BJ (cell line): ENCODE results near the gene LRRK2. TPM values are rescaled to one million over a fixed set of nuclear protein-coding genes. Genes with fewer than 3 reads are reported as not detected.

ENCODE experiments used
- CTCF ChIA-PET: fragments of 350-600 bp; formaldehyde crosslinking; extraction: SDS; loops from one replicate; lab custom pipeline; 2021; ENCODE audit warnings: antibody characterized with exemption, inconsistent platforms; lab: Yijun Ruan, JAX
- POLR2A ChIA-PET: fragments of 300-600 bp; sonication (Branson Sonifier 250); formaldehyde crosslinking; extraction: SDS; loops from one replicate; lab custom pipeline; 2021; ENCODE audit warnings: antibody characterized with exemption; lab: Charles Lee
- DNase-seq: peaks from one replicate; pipeline ENCODE4 v3.0.0-alpha.2; 2011; ENCODE audit warnings: low read depth
- H3K27me3 ChIP-seq: 2 replicates; pipeline ENCODE4 v1.6.0; 2011; ENCODE audit warnings: low read length; ENCODE audit not compliant: control insufficient read depth, insufficient read depth
- H3K36me3 ChIP-seq: 2 replicates; pipeline ENCODE4 v1.5.1; 2011; ENCODE audit warnings: low read length; ENCODE audit not compliant: control insufficient read depth, insufficient read depth
- H3K4me3 ChIP-seq: 2 replicates; pipeline ENCODE4 v1.5.1; 2011; ENCODE audit warnings: low read depth, mild to moderate bottlenecking, control low read depth, low read length
- polyA plus RNA-seq: library from polyadenylated mRNA; depleted of rRNA; stranded (reverse); fragments of >200 nt; gene quantifications from 2 replicates; pipeline ENCODE4 v1.2.3, GENCODE V29; 2011
- TF ChIP-seq, protein P1 (sequence below): IDR thresholded peaks from 2 replicates; pipeline ENCODE4 v1.5.1; 2011; ENCODE audit warnings: low read depth, mild to moderate bottlenecking, control low read depth, inconsistent platforms, low read length, moderate library complexity; ENCODE audit not compliant: insufficient read depth

The LRRK2 gene
- polyA plus RNA-seq, 1 experiment: 1.5 TPM

DNA sequence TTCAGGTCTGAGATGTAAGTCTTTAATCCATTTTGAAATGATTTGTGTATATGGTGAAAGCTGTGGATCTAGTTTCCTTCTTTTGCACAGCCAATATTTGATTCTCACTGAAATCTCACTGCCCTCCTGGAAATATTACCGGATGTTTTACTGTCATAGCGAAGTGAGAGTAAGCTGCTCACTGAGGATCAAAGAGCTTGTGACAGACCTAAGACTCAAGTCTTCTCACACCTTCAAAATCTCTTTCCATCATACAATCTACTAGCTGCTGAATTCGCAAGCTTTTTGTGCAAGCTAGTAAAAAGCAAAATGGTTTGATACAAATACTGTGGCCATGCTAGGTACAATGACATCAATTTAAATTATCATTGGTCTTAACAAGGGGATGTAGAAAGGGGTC lies 3.9 kb downstream of the LRRK2 start:
- no peak overlapping the region for H3K4me3 ChIP-seq
- ChIA-PET CTCF (interaction anchor here (1.9 kb wide), 1 partner anchor 9 kb away, joined by 5 read pairs; no protein-coding TSS in a partner anchor), POLR2A (no interaction called here)
- TF ChIP-seq, protein P1, sequence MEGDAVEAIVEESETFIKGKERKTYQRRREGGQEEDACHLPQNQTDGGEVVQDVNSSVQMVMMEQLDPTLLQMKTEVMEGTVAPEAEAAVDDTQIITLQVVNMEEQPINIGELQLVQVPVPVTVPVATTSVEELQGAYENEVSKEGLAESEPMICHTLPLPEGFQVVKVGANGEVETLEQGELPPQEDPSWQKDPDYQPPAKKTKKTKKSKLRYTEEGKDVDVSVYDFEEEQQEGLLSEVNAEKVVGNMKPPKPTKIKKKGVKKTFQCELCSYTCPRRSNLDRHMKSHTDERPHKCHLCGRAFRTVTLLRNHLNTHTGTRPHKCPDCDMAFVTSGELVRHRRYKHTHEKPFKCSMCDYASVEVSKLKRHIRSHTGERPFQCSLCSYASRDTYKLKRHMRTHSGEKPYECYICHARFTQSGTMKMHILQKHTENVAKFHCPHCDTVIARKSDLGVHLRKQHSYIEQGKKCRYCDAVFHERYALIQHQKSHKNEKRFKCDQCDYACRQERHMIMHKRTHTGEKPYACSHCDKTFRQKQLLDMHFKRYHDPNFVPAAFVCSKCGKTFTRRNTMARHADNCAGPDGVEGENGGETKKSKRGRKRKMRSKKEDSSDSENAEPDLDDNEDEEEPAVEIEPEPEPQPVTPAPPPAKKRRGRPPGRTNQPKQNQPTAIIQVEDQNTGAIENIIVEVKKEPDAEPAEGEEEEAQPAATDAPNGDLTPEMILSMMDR: no peak
- no peaks in the 10 kb centered on the region for H3K36me3 ChIP-seq
- DNase-seq: no peak
- no peaks in the 10 kb centered on the region for H3K27me3 ChIP-seq

DNA sequence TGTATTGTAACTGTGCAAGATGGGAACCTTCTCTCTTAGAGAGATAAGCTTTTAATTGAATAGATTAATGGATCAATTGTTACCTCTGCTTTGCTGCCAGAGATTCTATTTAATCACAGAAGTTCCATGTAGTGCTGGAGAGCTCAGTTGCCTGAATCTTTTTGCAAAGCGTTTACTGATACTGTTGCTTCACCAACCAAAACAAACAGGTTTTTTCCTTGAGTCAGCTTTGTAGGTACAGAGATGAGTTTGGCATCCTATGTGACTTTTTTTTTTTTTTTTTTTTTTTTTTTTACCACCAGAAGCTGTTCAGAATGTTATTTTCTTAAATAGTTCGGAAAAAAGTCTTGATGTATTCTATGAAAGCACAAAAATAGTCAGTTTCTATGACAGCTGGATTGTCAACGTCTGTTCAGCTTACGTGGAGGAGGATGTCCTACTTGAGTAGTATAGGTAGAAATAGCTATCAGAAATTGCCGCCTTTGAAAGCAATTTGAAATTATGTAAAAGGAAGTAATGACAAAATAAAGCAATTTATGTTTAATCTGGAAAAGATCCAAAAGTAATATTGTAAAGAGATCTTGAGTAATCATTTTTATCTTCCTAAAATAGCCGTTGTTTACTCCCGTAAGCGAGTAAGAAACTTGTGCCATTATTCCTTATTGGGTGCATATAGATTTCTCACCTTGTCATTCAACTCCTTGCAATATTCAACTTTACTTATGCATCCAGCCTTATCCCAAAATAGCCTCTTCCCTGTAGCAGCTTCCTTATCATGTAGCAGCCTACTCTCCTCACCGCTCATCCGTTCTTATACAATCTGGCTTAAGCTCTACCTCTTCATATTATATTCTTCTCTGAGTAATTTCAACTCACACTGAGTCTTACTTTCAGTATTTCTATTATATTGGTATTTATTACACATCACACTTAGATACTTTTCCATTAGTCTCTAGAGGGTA lies 5.2 kb downstream of the LRRK2 start:
- CTCF ChIA-PET: no interaction called here
- no peak for DNase-seq
- TF ChIP-seq, protein P1: no peak
- no peak overlapping the region for H3K4me3 ChIP-seq
- no peaks in the 10 kb centered on the region for H3K27me3 ChIP-seq
- POLR2A ChIA-PET: no interaction called here
- H3K36me3 ChIP-seq: no peaks in the 10 kb centered on the region

DNA sequence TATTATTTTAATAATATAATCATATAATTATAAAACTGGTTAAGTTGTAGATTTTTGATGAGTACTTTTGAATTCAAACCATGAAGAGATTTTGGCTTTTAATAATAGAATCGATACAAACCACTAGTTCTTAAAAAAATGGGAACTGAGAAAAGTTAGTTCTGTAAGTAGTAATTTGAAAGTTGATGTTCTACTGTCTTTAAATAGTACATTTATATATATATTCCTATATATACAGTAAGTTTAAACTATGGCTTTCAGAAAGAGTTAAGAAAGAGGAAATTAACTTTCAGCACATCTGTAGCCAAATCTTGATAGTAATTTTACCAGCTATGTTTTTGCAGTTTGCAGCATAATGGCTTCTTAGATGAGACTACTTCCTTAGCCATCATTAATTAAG lies 7.8 kb downstream of the LRRK2 start:
- H3K27me3 ChIP-seq: no peaks in the 10 kb centered on the region
- H3K36me3 ChIP-seq: no peaks in the 10 kb centered on the region
- ChIA-PET POLR2A (no interaction called here), CTCF (no interaction called here)
- no peak overlapping the region for H3K4me3 ChIP-seq
- no peak for DNase-seq
- TF ChIP-seq, protein P1: no peak

DNA sequence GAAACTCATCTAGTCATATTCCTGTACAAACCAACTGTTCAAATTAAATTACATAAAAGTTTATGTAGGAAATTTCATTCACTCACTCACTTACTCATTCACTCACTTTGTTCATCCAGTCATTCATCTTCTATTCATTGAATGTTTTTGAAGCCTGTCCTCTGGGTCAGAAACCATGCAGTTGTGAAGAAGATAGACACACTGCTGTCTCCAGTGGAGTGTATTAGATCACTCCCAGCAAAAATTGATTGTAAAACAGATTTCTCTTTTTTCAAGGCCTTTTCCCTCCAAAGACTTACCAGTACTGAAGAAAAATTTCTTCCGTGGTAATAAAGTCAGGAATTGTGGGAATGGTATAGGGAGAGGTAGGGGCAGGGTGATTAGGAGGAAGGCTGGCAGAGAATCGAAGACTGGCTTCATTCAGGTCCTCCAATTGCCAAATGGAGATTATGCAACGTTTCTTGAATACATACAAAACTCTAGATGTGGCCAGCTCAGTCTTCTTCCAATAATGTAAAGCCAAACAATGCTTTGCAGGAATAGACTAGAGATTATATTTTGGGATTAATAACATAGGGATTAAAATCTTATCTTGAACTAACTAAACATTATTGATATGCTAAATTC lies 9.1 kb downstream of the LRRK2 start:
- H3K36me3 ChIP-seq: no peaks in the 10 kb centered on the region
- ChIA-PET CTCF (no interaction called here), POLR2A (no interaction called here)
- H3K27me3 ChIP-seq: no peaks in the 10 kb centered on the region
- no peak for DNase-seq
- TF ChIP-seq, protein P1: no peak
- H3K4me3 ChIP-seq: no peak overlapping the region

DNA sequence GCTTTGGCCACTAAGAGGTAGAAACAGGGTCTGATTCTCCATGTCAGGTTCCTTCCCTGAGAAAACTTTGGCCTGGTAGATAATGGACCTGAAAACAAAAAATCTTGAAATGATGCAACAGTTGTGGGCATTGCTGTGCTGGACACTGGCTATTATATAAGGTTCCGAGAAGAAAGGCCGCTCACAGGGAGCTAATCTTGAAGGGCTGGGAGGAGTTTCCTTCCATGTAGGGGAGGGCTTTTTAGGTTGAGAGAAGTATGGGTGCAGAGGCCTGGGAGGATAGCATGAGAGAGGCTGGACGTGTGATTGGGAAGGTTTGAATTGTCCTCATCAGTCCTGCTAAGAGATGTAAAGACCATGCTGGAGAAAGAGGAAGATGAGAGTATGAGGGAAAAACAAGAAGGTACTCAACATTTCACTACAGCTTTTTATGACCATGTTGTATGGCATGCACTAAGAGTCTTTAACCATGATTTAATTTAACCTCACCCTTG lies 11.6 kb downstream of the LRRK2 start:
- ChIA-PET CTCF (no interaction called here), POLR2A (no interaction called here)
- no peak overlapping the region for H3K4me3 ChIP-seq

More for the DNA sequence above, 11.6 kb downstream of the LRRK2 start:
- Histone ChIP-seq H3K36me3 (no peaks in the 10 kb centered on the region), H3K27me3 (no peaks in the 10 kb centered on the region)
- TF ChIP-seq, protein P1: no peak
- DNase-seq: no peak
